Keratinocyte (primary cell): ENCODE data around the gene CNTNAP2. TPM values are rescaled to one million over a fixed set of nuclear protein-coding genes. Genes with fewer than 3 reads are reported as not detected.

Experiments used
- DNase-seq: peaks from one replicate; pipeline ENCODE4 v3.0.0-alpha.2; 2011; ENCODE audit warnings: low read depth, missing footprints, low spot score
- FAIRE-seq: peaks from 2 replicates; lab custom pipeline; 2011; peaks lifted over from hg19 to GRCh38; lab: Jason Lieb, UNC
- H2AFZ ChIP-seq: 2 replicates; pipeline ENCODE4 v1.6.0; 2012; ENCODE audit warnings: low read length, control low read depth, inconsistent platforms; ENCODE audit not compliant: control insufficient read depth
- H3K27ac ChIP-seq: 2 replicates; pipeline ENCODE4 v1.5.1; 2011; ENCODE audit warnings: low read length; ENCODE audit not compliant: control insufficient read depth, insufficient read depth
- H3K27me3 ChIP-seq: 3 replicates; pipeline ENCODE4 v1.6.0; 2011; ENCODE audit warnings: low read length; ENCODE audit not compliant: control insufficient read depth, insufficient read depth; ENCODE audit errors: extremely low read depth
- H3K36me3 ChIP-seq, 2 experiments: 2 replicates in 1 of 2; 3 replicates in 1 of 2; pipeline ENCODE4 v1.5.1; 2011; ENCODE audit warnings: low read length in 2 of 2, mild to moderate bottlenecking in 1 of 2; ENCODE audit not compliant: control insufficient read depth in 2 of 2, insufficient read depth in 2 of 2; ENCODE audit errors: extremely low read depth in 1 of 2
- H3K4me1 ChIP-seq: 3 replicates; pipeline ENCODE4 v1.5.1; 2011; ENCODE audit warnings: low read length; ENCODE audit not compliant: control insufficient read depth, insufficient read depth; ENCODE audit errors: extremely low read depth
- H3K4me2 ChIP-seq: 3 replicates; pipeline ENCODE4 v1.6.0; 2011; ENCODE audit warnings: low read depth, low read length; ENCODE audit not compliant: control insufficient read depth, insufficient read depth; ENCODE audit errors: extremely low read depth
- H3K4me3 ChIP-seq, 3 experiments: fragments of 200-600 bp in 1 of 3; sonication (generic) in 1 of 3; 2 replicates in 2 of 3; 3 replicates in 1 of 3; pipeline ENCODE4 v1.5.1; 2011 to 2016; ENCODE audit warnings: low read length in 3 of 3, mild to moderate bottlenecking in 3 of 3, control low read depth in 2 of 3, inconsistent platforms in 1 of 3, low read depth in 1 of 3, mixed read lengths in 1 of 3, mixed run types in 1 of 3, moderate library complexity in 1 of 3; ENCODE audit not compliant: control insufficient read depth in 2 of 3, insufficient read depth in 2 of 3; ENCODE audit errors: extremely low read depth in 1 of 3
- H3K79me2 ChIP-seq: 2 replicates; pipeline ENCODE4 v1.6.0; 2012; ENCODE audit warnings: low read length; ENCODE audit not compliant: control insufficient read depth, insufficient read depth
- H3K9ac ChIP-seq: 3 replicates; pipeline ENCODE4 v1.6.0; 2011; ENCODE audit warnings: low read length; ENCODE audit not compliant: control insufficient read depth, insufficient read depth; ENCODE audit errors: extremely low read depth
- H3K9me1 ChIP-seq: 3 replicates; pipeline ENCODE4 v1.6.0; 2011; ENCODE audit warnings: low read length; ENCODE audit not compliant: control insufficient read depth, insufficient read depth; ENCODE audit errors: extremely low read depth
- H3K9me3 ChIP-seq: 2 replicates; pipeline ENCODE4 v1.5.1; 2012; ENCODE audit warnings: low read depth, low read length; ENCODE audit not compliant: control insufficient read depth
- H4K20me1 ChIP-seq: 3 replicates; pipeline ENCODE4 v1.6.0; 2011; ENCODE audit warnings: low read length; ENCODE audit not compliant: control insufficient read depth, insufficient read depth; ENCODE audit errors: extremely low read depth
- EZH2 ChIP-seq: IDR thresholded peaks from one replicate; pipeline ENCODE4 v1.6.1; 2012; ENCODE audit warnings: inconsistent platforms, mild to moderate bottlenecking, low read length, moderate library complexity
- dilution Hi-C: fragments of 300-500 bp; cut with MboI; formaldehyde crosslinking; loops from one replicate; pipeline ENCODE4 v1.7.0; 2020; ENCODE audit warnings: low sequenced_read_pairs; ENCODE audit not compliant: extremely low pct_ligation_motif_present
- polyA plus RNA-seq, 5 experiments: library from polyadenylated mRNA; depleted of rRNA in 3 of 5; stranded (reverse) in 3 of 5; stranded (forward) in 1 of 5; unstranded in 1 of 5; fragments of >200 nt; gene quantifications; 1 replicate in 1 of 5; 2 replicates in 3 of 5; 3 replicates in 1 of 5; pipeline versions ENCODE4 v1.2.1 to v1.2.3, GENCODE V29; 2011 to 2012; ENCODE audit warnings: missing spikeins in 2 of 5, low read depth in 1 of 5, low replicate concordance in 1 of 5
- TF ChIP-seq, protein P1 (sequence below), 3 experiments: IDR thresholded peaks in 1 of 3; conservative IDR thresholded peaks in 1 of 3; optimal IDR thresholded peaks in 1 of 3; 2 replicates in 2 of 3; 3 replicates in 1 of 3; pipeline versions ENCODE3 to v1.5.1; 2011; ENCODE audit warnings: low read length in 3 of 3, mild to moderate bottlenecking in 3 of 3, moderate library complexity in 2 of 3, control low read depth in 1 of 3, inconsistent platforms in 1 of 3; ENCODE audit not compliant: insufficient read depth in 2 of 3; ENCODE audit errors: extremely low read depth in 1 of 3

CNTNAP2 gene
- polyA plus RNA-seq, 1 donor (not counting 4 experiments of a cell fraction or from before 2014, with no cell fraction given), result 1.4 TPM

DNA sequence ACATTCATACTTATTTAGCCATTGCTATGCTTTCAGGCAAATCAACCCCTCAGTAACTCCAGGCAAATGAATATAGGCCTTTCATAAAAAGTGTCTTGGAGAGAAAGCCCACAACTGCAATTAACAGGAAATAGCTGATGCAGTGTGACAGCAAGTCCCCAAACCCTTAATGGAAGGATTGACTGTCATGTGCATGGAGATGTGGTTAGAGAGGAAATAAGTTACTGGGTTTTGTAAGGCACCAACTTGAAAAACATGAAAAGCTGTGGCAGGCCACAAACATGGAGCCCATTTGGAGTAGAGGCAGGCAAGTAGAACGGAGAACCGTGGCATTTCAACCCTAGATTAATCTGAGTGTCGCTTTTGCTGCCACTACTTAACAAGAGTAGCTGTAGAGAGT is 1924.6 kb downstream of the CNTNAP2 start:
- no peak overlapping the region for H3K4me2 ChIP-seq
- H3K9ac ChIP-seq, result no peak overlapping the region
- no peaks in the 10 kb centered on the region for H3K27me3 ChIP-seq
- no peaks in the 10 kb centered on the region for H3K79me2 ChIP-seq
- no peaks in the 10 kb centered on the region for H3K36me3 ChIP-seq
- H2AFZ ChIP-seq, result no peak overlapping the region
- H3K27ac ChIP-seq, result no peak overlapping the region
- dilution Hi-C loops, result no loop called here
- FAIRE-seq (no peak), DNase-seq (no peak)
- H3K9me3 ChIP-seq, result peaks cover 2% of the 10 kb centered on the region
- TF ChIP-seq, protein P1, sequence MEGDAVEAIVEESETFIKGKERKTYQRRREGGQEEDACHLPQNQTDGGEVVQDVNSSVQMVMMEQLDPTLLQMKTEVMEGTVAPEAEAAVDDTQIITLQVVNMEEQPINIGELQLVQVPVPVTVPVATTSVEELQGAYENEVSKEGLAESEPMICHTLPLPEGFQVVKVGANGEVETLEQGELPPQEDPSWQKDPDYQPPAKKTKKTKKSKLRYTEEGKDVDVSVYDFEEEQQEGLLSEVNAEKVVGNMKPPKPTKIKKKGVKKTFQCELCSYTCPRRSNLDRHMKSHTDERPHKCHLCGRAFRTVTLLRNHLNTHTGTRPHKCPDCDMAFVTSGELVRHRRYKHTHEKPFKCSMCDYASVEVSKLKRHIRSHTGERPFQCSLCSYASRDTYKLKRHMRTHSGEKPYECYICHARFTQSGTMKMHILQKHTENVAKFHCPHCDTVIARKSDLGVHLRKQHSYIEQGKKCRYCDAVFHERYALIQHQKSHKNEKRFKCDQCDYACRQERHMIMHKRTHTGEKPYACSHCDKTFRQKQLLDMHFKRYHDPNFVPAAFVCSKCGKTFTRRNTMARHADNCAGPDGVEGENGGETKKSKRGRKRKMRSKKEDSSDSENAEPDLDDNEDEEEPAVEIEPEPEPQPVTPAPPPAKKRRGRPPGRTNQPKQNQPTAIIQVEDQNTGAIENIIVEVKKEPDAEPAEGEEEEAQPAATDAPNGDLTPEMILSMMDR (optimal IDR thresholded peaks at IDR 0.05 in 1 of 3, IDR thresholded peaks at IDR 0.05 in 1 of 3, conservative IDR thresholded peaks at IDR 0.05 in 1 of 3; ENCODE audit: extremely low read depth in 1 of 3, insufficient read depth in 2 of 3, low read length in 3 of 3), result no peak
- TF ChIP-seq EZH2, result no peak
- H4K20me1 ChIP-seq, result no peaks in the 10 kb centered on the region
- no peaks in the 10 kb centered on the region for H3K9me1 ChIP-seq
- no peak overlapping the region for H3K4me3 ChIP-seq
- H3K4me1 ChIP-seq, result no peaks in the 10 kb centered on the region

DNA sequence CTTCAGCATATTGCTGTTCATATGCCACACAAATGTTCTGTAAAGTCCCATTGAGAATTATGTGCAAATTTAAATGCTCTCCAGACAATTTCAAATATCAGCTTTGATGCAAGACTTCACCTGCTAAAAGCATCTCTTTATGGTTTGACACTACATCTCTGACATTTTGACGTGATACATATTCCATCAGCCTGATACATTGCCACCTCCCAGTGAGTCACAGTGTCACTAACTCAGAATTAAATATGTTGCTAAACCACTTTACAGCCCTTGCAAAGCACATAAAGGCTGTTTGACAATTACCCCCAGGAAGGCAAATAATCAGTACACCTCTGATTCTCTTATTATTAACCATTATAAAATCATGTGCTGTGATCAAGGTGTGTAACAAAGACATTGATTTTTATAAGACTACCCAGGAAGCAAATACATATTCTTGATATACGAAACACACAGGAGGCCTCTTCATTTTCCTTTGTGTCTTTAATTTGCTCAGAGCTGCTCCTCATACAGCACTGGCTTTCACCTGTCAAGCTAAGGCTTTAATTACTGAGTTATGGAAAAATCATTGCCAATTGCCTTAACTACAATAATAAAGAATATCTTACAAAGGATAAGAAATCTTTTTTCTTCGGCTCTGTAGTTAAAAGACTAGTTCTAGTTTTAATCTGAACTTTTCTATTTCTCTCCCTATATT is 1926.5 kb downstream of the CNTNAP2 start:
- no peaks in the 10 kb centered on the region for H3K27me3 ChIP-seq
- no peaks in the 10 kb centered on the region for H3K4me1 ChIP-seq
- dilution Hi-C loops, result no loop called here
- H4K20me1 ChIP-seq, result no peaks in the 10 kb centered on the region
- no peak overlapping the region for H3K27ac ChIP-seq
- FAIRE-seq (no peak), DNase-seq (no peak)
- no peaks in the 10 kb centered on the region for H3K36me3 ChIP-seq
- H3K9ac ChIP-seq, result no peak overlapping the region
- TF ChIP-seq, protein P1 (optimal IDR thresholded peaks at IDR 0.05 in 1 of 3, IDR thresholded peaks at IDR 0.05 in 1 of 3, conservative IDR thresholded peaks at IDR 0.05 in 1 of 3; ENCODE audit: extremely low read depth in 1 of 3, insufficient read depth in 2 of 3, low read length in 3 of 3), result no peak
- TF ChIP-seq EZH2, result no peak
- no peaks in the 10 kb centered on the region for H3K79me2 ChIP-seq
- no peak overlapping the region for H2AFZ ChIP-seq
- H3K9me1 ChIP-seq, result no peaks in the 10 kb centered on the region
- H3K4me3 ChIP-seq, result no peak overlapping the region
- H3K4me2 ChIP-seq, result no peak overlapping the region
- H3K9me3 ChIP-seq, result peaks cover 2% of the 10 kb centered on the region
